K562 (cell line): ENCODE measurements around the gene DLGAP1. TPM values are rescaled to one million over a fixed set of nuclear protein-coding genes. Genes with fewer than 3 reads are reported as not detected.
A peak's percentile ranks its signal among the peaks of the same experiment; 100 is the strongest.

ENCODE experiments used
- CREB1 ChIP-seq, 2 experiments: sonication (generic) in 1 of 2; formaldehyde crosslinking in 1 of 2; IDR thresholded peaks; 2 replicates each; pipeline versions ENCODE4 v1.6.1 to v1.8.0; 2012 to 2022; ENCODE audit warnings: inconsistent platforms in 1 of 2, mild to moderate bottlenecking in 1 of 2, missing genetic modification reagents in 1 of 2, moderate library complexity in 1 of 2
- FOS ChIP-seq: IDR thresholded peaks from 3 replicates; pipeline ENCODE4 v1.6.1; 2011; ENCODE audit not compliant: insufficient read length; ENCODE audit errors: extremely low read depth
- NR2C2 ChIP-seq, 2 experiments: fragments of 200-800 bp in 1 of 2; sonication (Bioruptor generic) in 1 of 2; sonication (generic) in 1 of 2; formaldehyde crosslinking in 1 of 2; IDR thresholded peaks; 2 replicates each; pipeline versions ENCODE4 v1.6.1 to v1.8.0; 2016 to 2022; ENCODE audit warnings: mild to moderate bottlenecking in 1 of 2, missing compliant biosample characterization in 1 of 2, missing genetic modification characterization in 1 of 2, missing genetic modification reagents in 1 of 2
- SUPT5H ChIP-seq: fragments of 450-650 bp; IDR thresholded peaks from 2 replicates; pipeline ENCODE4 v1.6.1; 2016
- WHSC1 ChIP-seq: IDR thresholded peaks from one replicate; pipeline ENCODE4 v1.6.1; 2012; ENCODE audit warnings: low read length, control low read depth, inconsistent platforms
- ZFP1 ChIP-seq: fragments of 450-650 bp; formaldehyde crosslinking; IDR thresholded peaks from 2 replicates; pipeline ENCODE4 v1.4.0; 2020; ENCODE audit warnings: mild to moderate bottlenecking, mixed read lengths
- ZNF668 ChIP-seq: fragments of 250-450 bp; sonication (Bioruptor Pico); IDR thresholded peaks from 2 replicates; pipeline ENCODE4 v1.8.0; 2022; ENCODE audit warnings: mild to moderate bottlenecking, inconsistent platforms
- polyA plus RNA-seq, 8 experiments: library from polyadenylated mRNA; depleted of rRNA in 4 of 8; stranded (reverse) in 5 of 8; unstranded in 3 of 8; fragments of >200 nt; fragmentation: Nextera tagmentation in 2 of 8; fragmentation: Illumina TruSeq in 1 of 8; extraction: Ambion mirVana in 2 of 8; extraction: Trizol in 1 of 8; gene quantifications; 2 replicates each; pipeline versions ENCODE4 v1.2.1 to v1.2.3, GENCODE V29; 2011 to 2014; ENCODE audit warnings: inconsistent platforms in 1 of 8, missing spikeins in 1 of 8
- total RNA-seq, 7 experiments: library from RNA; depleted of rRNA in 6 of 7; stranded (reverse); fragments of >200 nt in 6 of 7; fragmentation: Illumina TruSeq in 2 of 7; extraction: Trizol in 2 of 7; gene quantifications; 2 replicates each; pipeline versions ENCODE4 v1.2.1 to v1.2.3, GENCODE V29; 2011 to 2021; ENCODE audit warnings: low replicate concordance in 1 of 7
- TF ChIP-seq, protein P1 (sequence below): IDR thresholded peaks from 2 replicates; pipeline ENCODE4 v1.6.1; 2012; ENCODE audit warnings: low read depth, low read length, improper control_type of control experiment, borderline replicate concordance
- TF ChIP-seq, protein P2 (sequence below), 2 experiments: fragments of 450-650 bp in 1 of 2; sonication (generic) in 1 of 2; formaldehyde crosslinking in 1 of 2; IDR thresholded peaks; 2 replicates each; pipeline versions ENCODE4 v1.7.1 to v1.9.0; 2016 to 2022; ENCODE audit warnings: inconsistent platforms in 1 of 2, mild to moderate bottlenecking in 1 of 2, missing genetic modification reagents in 1 of 2
- TF ChIP-seq, protein P3 (sequence below): sonication (generic); formaldehyde crosslinking; IDR thresholded peaks from 2 replicates; pipeline ENCODE4 v1.8.0; 2022; ENCODE audit warnings: mild to moderate bottlenecking, low read depth, missing genetic modification reagents
- TF ChIP-seq, protein P4 (sequence below): fragments of 450-650 bp; conservative IDR thresholded peaks from 2 replicates; pipeline ENCODE4 v1.6.1; 2016; ENCODE audit warnings: missing genetic modification characterization, low read depth, mild to moderate bottlenecking, control low read depth, missing compliant biosample characterization

The DLGAP1 gene
- total and polyA plus RNA-seq, 9 of the 15 experiments (the other 6 are each of a cell fraction or from before 2014, with no cell fraction given), result 0.04 to 0.22 (median 0.08) TPM

DNA sequence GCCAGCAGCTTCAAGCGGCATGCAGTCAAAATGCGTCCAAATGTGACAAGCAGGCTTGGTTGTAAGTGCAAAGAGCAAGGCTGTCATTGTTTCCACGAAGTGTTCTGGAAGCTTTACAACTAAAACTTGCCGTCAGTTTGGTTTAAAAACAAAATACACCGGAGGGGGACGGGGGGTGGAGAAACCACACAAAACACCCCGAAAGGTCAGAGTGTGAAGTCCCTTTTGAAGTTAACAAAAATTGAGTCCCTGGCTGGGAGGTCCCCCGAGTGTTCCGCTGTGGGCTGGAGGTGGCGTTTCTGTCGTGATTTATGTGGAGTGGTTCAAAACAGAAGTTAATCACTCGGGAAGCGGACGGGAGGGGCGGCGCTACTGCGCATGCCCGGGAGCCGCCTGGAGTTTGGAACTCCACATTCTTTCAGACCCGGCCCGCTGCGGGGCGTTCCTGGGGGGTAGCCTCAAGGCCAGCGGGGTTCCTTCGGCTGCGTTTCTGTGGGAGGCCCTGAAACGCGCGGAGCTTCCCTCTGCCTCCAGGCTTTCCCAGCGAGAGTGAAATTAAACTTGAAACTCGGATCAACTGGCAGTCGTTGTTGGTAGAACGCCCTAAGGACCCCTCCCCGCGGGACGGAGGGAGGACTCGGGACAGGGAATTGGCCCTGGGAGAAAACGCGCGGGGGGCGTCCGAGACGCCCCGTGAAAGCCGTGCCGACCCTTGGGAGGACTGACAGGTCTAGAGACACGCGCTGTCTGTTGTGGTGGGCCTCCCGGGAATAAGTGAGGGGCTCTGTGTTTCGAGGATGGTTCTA, 1003.7 kb downstream of the DLGAP1 start (continued):
- TF ChIP-seq NR2C2 (CRISPR knock-in tag; IDR thresholded peaks at IDR 0.05) (peak; percentile 29; the same call in 1 of the 2 replicates), NR2C2 (tag; IDR thresholded peaks at IDR 0.05) (no peak), CREB1 (IDR thresholded peaks at IDR 0.05) (no peak), CREB1 (CRISPR knock-in tag; IDR thresholded peaks at IDR 0.05) (no peak), WHSC1 (no peak), FOS (no peak), ZNF668 (CRISPR knock-in tag) (no peak), SUPT5H (no peak), ZFP1 (CRISPR knock-in tag) (peak; percentile 43; the same call in 1 of the 2 replicates)
- TF ChIP-seq, protein P1, sequence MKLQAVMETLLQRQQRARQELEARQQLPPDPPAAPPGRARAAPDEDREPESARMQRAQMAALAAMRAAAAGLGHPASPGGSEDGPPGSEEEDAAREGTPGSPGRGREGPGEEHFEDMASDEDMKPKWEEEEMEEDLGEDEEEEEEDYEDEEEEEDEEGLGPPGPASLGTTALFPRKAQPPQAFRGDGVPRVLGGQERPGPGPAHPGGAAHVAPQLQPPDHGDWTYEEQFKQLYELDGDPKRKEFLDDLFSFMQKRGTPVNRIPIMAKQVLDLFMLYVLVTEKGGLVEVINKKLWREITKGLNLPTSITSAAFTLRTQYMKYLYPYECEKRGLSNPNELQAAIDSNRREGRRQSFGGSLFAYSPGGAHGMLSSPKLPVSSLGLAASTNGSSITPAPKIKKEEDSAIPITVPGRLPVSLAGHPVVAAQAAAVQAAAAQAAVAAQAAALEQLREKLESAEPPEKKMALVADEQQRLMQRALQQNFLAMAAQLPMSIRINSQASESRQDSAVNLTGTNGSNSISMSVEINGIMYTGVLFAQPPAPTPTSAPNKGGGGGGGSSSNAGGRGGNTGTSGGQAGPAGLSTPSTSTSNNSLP, result no peak
- TF ChIP-seq, protein P2, sequence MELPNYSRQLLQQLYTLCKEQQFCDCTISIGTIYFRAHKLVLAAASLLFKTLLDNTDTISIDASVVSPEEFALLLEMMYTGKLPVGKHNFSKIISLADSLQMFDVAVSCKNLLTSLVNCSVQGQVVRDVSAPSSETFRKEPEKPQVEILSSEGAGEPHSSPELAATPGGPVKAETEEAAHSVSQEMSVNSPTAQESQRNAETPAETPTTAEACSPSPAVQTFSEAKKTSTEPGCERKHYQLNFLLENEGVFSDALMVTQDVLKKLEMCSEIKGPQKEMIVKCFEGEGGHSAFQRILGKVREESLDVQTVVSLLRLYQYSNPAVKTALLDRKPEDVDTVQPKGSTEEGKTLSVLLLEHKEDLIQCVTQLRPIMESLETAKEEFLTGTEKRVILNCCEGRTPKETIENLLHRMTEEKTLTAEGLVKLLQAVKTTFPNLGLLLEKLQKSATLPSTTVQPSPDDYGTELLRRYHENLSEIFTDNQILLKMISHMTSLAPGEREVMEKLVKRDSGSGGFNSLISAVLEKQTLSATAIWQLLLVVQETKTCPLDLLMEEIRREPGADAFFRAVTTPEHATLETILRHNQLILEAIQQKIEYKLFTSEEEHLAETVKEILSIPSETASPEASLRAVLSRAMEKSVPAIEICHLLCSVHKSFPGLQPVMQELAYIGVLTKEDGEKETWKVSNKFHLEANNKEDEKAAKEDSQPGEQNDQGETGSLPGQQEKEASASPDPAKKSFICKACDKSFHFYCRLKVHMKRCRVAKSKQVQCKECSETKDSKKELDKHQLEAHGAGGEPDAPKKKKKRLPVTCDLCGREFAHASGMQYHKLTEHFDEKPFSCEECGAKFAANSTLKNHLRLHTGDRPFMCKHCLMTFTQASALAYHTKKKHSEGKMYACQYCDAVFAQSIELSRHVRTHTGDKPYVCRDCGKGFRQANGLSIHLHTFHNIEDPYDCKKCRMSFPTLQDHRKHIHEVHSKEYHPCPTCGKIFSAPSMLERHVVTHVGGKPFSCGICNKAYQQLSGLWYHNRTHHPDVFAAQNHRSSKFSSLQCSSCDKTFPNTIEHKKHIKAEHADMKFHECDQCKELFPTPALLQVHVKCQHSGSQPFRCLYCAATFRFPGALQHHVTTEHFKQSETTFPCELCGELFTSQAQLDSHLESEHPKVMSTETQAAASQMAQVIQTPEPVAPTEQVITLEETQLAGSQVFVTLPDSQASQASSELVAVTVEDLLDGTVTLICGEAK (IDR thresholded peaks at IDR 0.05), result no peak
- TF ChIP-seq, protein P2 (CRISPR knock-in tag; IDR thresholded peaks at IDR 0.05), result no peak
- TF ChIP-seq, protein P3, sequence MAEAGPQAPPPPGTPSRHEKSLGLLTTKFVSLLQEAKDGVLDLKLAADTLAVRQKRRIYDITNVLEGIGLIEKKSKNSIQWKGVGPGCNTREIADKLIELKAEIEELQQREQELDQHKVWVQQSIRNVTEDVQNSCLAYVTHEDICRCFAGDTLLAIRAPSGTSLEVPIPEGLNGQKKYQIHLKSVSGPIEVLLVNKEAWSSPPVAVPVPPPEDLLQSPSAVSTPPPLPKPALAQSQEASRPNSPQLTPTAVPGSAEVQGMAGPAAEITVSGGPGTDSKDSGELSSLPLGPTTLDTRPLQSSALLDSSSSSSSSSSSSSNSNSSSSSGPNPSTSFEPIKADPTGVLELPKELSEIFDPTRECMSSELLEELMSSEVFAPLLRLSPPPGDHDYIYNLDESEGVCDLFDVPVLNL (CRISPR knock-in tag), result 0 out of 2 replicates have a peak, but pooled peaks have one; percentile 37
- TF ChIP-seq, protein P4, sequence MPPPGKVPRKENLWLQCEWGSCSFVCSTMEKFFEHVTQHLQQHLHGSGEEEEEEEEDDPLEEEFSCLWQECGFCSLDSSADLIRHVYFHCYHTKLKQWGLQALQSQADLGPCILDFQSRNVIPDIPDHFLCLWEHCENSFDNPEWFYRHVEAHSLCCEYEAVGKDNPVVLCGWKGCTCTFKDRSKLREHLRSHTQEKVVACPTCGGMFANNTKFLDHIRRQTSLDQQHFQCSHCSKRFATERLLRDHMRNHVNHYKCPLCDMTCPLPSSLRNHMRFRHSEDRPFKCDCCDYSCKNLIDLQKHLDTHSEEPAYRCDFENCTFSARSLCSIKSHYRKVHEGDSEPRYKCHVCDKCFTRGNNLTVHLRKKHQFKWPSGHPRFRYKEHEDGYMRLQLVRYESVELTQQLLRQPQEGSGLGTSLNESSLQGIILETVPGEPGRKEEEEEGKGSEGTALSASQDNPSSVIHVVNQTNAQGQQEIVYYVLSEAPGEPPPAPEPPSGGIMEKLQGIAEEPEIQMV, result 0 out of 2 replicates have a peak, but pooled peaks have one; percentile 39
